ENCODE data around the gene FBXL7. TPM values are rescaled to one million over a fixed set of nuclear protein-coding genes. Genes with fewer than 3 reads are reported as not detected.

Gene FBXL7
- total RNA-seq, 2 donors from 2014 or later = 21.1 to 31.7 TPM

DNA sequence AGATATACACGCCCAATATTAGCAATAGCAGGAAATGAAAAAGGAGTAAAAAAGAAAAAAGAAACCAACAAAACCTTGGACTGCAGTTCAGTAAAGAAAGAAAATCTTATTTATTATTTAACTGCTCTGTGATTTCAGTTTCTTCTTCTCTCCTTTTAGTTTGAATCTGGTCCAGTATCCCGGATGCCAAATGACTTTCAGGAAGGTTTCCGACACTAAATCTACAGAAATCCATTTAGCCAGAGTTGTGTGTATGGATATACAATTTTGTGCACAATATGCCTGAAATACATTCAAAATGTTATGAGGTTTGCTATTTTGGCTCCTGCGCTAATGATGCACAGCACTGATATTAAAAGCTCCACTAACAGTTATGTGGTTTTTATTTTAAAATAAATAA is 64.5 kb downstream of the FBXL7 start:
- peaks cover 7 to 18% of the 10 kb centered on the region in 2 donors for H3K4me1 ChIP-seq (ENCODE audit: control insufficient read depth in 1 of 2, low read depth in 2 of 2)
- H3K4me3 ChIP-seq = no peak overlapping the region
- DNase-seq (ENCODE audit: low spot score) (no peak), ATAC-seq (ENCODE audit: insufficient number of reproducible peaks, low FRiP score, low read depth) (no peak)
- peaks cover 3% of the 10 kb centered on the region for H3K9me3 ChIP-seq
- H3K27ac ChIP-seq = no peak overlapping the region
- TF ChIP-seq, protein P1, sequence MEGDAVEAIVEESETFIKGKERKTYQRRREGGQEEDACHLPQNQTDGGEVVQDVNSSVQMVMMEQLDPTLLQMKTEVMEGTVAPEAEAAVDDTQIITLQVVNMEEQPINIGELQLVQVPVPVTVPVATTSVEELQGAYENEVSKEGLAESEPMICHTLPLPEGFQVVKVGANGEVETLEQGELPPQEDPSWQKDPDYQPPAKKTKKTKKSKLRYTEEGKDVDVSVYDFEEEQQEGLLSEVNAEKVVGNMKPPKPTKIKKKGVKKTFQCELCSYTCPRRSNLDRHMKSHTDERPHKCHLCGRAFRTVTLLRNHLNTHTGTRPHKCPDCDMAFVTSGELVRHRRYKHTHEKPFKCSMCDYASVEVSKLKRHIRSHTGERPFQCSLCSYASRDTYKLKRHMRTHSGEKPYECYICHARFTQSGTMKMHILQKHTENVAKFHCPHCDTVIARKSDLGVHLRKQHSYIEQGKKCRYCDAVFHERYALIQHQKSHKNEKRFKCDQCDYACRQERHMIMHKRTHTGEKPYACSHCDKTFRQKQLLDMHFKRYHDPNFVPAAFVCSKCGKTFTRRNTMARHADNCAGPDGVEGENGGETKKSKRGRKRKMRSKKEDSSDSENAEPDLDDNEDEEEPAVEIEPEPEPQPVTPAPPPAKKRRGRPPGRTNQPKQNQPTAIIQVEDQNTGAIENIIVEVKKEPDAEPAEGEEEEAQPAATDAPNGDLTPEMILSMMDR (IDR thresholded peaks at IDR 0.05) = no peak
- H3K27me3 ChIP-seq (replicated peaks; ENCODE audit: insufficient read depth) = no peaks in the 10 kb centered on the region
- H3K36me3 ChIP-seq = no peaks in the 10 kb centered on the region

DNA sequence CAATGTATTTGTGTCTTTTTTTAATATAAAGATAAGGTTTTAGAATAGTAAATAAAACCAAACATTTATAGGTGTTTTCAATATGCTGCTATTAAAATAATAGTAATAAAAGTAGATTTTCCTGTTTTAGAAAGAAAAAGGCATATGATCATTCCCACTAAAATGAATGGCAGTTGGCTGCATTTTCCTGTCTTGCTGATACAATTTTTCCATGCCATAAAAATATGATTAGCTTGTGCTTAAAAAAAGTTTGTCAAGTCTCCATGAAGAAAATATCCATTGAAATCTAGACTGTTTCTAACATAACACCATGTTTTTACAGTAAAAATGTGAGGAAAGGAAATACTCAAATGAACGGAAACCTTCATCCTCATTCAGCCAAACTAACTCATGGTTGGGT is 65.0 kb downstream of the FBXL7 start:
- peaks cover 3% of the 10 kb centered on the region for H3K9me3 ChIP-seq
- H3K27ac ChIP-seq = no peak overlapping the region
- no peak for DNase-seq (ENCODE audit: low spot score)
- H3K36me3 ChIP-seq = no peaks in the 10 kb centered on the region
- H3K27me3 ChIP-seq (replicated peaks; ENCODE audit: insufficient read depth) = no peaks in the 10 kb centered on the region
- no peak for ATAC-seq (ENCODE audit: insufficient number of reproducible peaks, low FRiP score, low read depth)
- H3K4me3 ChIP-seq = no peak overlapping the region
- TF ChIP-seq, protein P1 (IDR thresholded peaks at IDR 0.05) = no peak
- peaks cover 7 to 18% of the 10 kb centered on the region in 2 donors for H3K4me1 ChIP-seq (ENCODE audit: control insufficient read depth in 1 of 2, low read depth in 2 of 2)

DNA sequence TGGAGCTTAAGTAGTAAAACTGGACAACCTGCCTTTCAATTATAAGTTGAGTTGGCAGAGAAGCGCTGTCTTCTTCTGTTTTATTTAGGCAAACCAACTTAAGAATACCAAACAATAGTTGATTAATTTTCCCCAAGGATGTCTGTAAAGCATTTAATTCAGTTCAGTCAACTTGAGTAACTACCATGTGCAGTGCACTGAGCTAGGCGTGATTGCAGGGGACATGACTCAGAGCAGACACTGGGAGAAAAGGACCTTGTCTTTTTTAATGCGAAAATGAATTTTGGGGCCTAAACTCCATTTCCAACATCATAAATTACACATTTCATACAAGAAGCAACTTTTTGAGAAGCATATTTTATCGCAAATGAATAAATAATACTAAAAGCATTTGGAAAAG is 66.3 kb downstream of the FBXL7 start:
- Histone ChIP-seq H3K36me3 (no peaks in the 10 kb centered on the region), H3K4me1 (ENCODE audit: control insufficient read depth in 1 of 2, low read depth in 2 of 2) (peaks cover 7 to 22% of the 10 kb centered on the region in 2 donors), H3K4me3 (no peak overlapping the region), H3K27ac (no peak overlapping the region), H3K9me3 (peaks cover 3% of the 10 kb centered on the region), H3K27me3 (replicated peaks; ENCODE audit: insufficient read depth) (no peaks in the 10 kb centered on the region)
- TF ChIP-seq, protein P1 (IDR thresholded peaks at IDR 0.05) = no peak
- ATAC-seq (ENCODE audit: insufficient number of reproducible peaks, low FRiP score, low read depth) (no peak), DNase-seq (ENCODE audit: low spot score) (no peak)

DNA sequence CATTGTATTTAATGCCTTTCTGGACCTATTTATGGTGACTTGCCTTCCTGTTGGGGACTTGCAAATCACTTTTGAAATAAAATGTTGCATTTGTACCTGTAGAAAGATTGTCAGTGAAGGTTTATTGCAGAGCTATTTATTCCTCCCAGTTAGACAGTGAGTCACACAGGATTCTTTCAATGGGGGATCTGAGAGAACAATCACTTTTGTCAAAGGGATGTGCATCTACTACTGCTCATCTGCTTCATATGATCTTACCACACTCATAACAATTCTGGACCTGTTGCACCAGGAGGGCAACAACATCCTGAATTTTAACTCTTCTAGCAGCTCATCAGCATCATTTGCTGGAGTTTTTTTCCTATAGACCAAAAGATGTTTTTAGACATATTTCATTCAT is 66.8 kb downstream of the FBXL7 start:
- TF ChIP-seq, protein P1 (IDR thresholded peaks at IDR 0.05) = no peak
- no peaks in the 10 kb centered on the region for H3K27me3 ChIP-seq (replicated peaks; ENCODE audit: insufficient read depth)
- ATAC-seq (ENCODE audit: insufficient number of reproducible peaks, low FRiP score, low read depth) (no peak), DNase-seq (ENCODE audit: low spot score) (no peak)
- no peaks in the 10 kb centered on the region for H3K36me3 ChIP-seq
- no peak overlapping the region for H3K4me3 ChIP-seq
- peaks cover under 1% of the 10 kb centered on the region for H3K9me3 ChIP-seq
- peaks cover 7 to 26% of the 10 kb centered on the region in 2 donors for H3K4me1 ChIP-seq (ENCODE audit: control insufficient read depth in 1 of 2, low read depth in 2 of 2)
- no peak overlapping the region for H3K27ac ChIP-seq

DNA sequence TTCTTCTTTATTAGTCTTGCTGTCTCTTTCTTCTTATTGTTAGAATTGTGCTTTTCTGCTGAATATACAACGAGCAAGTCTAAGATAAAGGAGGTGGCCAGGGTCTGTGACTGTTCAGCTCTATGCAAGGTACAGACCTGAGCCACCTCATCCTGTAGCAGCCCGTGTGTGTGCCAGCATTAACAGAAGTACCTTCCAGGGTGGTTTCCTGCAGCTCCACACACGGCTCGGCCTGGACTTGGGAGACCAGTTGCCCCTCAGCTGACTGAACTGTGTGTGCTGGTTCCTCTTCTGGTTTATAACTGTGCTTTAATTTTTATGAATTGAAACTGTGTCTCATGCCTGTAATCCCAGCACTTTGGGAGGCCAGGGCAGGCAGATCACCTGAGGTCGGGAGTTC is 70.5 kb downstream of the FBXL7 start:
- Histone ChIP-seq H3K36me3 (no peaks in the 10 kb centered on the region), H3K27me3 (replicated peaks; ENCODE audit: insufficient read depth) (no peaks in the 10 kb centered on the region), H3K27ac (no peak overlapping the region), H3K4me3 (no peak overlapping the region), H3K4me1 (ENCODE audit: control insufficient read depth in 1 of 2, low read depth in 2 of 2) (peaks cover 6 to 23% of the 10 kb centered on the region in 2 donors), H3K9me3 (no peaks in the 10 kb centered on the region)
- DNase-seq (ENCODE audit: low spot score) = no peak
- TF ChIP-seq, protein P1 (IDR thresholded peaks at IDR 0.05) = no peak
- ATAC-seq (ENCODE audit: insufficient number of reproducible peaks, low FRiP score, low read depth) = no peak

Data from thoracic aorta (tissue), 2 donors.